HG03571 (cell line): Measurements from ENCODE around the gene OXLD1.
A peak's percentile ranks its signal among the peaks of the same experiment; 100 is the strongest.

Experiments used
- ATAC-seq: cut with Tn5 transposase; IDR thresholded peaks from one replicate; pipeline ENCODE4 v1.9.1; 2021; ENCODE audit not compliant: unreplicated experiment

OXLD1 gene

DNA sequence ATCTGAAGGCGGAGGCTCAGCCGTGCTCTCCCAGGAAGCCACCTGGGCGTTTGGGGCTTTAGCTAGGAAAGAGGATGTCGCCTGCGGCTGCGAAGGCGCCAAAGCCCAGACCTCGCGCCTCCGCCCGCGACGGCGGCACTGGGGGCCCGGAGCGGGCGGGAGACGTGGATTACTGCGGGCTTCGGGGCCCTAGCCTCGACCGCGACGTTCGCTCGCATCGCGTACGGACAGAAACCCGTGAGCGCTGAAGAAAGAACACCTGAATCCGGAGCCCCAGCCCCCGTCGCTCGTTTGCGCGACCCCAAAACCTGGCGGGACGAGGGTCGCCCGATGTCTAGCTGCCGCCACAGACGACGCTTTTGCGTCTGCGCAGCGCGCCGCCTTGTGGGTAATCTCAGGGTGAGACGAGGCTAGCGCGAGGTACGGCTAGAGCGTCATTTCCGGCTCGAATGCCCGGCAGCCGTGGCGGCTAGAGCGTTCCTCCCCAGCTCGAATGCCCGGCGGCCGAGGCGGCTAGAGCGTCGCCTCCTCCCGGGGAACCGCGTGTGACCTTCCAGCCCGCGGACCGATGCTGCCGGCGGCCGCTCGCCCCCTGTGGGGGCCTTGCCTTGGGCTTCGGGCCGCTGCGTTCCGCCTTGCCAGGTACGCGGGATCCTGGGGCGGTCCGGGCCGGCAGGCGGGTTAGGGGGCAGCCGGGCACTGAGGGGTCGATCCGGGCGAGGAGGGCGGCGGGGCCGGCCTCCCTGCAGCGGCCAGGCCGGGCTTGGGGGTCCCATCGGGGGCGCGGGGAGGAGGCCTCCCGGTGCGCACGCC lies 36.7 kb upstream of the OXLD1 start, which contains the start of gene MRPL12:
Gene MRPL12, plus strand, starts transcription at position 434 of the 813 bp plus-strand sequence. Its CDS starts 135 bp downstream, at position 569.
- ATAC-seq = peak; percentile 70

DNA sequence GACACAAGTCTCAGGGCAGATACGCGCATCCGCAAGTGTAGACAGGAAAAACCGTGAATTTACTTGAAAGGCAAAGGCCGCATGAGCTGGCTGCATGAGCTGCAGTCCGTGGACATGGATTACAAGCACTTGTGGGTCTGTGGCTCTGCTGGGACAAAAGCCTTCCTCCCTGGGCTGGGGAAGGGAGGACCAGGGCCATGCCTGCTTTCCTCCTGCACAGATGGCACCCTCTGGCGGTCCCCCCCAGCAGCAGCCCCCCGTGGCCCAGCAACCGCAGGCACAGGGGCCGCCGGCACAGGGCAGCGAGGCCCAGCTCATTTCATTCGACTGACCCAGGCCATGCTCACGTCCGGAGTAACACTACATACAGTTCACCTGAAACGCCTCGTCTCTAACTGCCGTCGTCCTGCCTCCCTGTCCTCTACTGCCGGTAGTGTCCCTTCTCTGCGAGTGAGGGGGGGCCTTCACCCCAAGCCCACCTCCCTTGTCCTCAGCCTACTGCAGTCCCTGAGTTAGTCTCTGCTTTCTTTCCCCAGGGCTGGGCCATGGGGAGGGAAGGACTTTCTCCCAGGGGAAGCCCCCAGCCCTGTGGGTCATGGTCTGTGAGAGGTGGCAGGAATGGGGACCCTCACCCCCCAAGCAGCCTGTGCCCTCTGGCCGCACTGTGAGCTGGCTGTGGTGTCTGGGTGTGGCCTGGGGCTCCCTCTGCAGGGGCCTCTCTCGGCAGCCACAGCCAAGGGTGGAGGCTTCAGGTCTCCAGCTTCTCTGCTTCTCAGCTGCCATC lies 35.1 kb upstream of the OXLD1 start:
- ATAC-seq = no peak

DNA sequence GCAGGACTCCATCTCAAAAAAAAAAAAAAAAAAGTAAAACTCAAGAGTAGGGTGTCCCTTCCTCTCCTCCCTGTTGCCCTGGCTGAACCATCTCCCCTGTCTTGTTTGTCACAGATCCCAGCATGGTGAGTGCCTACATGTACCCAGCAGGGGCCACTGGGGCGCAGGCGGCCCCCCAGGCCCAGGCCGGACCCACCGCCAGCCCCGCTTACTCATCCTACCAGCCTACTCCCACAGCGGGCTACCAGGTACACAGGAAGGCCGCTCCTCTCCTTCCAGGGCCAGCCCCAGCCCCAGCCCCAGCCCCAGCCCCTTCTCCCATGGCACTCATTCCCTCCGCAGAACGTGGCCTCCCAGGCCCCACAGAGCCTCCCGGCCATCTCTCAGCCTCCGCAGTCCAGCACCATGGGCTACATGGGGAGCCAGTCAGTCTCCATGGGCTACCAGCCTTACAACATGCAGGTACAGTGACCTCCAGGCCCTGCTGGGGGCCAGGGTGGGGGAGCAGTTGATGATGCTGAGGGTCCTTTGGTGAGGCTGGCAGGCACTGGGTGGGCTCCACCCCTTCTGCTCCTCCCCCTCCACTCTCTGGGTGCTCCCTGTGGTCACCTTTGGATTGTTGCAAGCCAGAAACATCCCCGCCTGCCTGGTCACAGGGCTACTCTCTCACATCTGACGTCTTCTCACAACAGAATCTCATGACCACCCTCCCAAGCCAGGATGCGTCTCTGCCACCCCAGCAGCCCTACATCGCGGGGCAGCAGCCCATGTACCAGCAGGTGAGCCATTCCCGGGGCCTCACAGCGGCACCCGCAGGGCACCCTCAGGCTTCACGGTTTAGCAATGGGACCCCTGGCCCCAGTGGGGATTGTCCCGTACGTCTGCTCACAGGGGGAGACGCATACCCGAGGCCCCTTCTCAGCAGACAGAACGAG lies 34.2 kb upstream of the OXLD1 start:
- no peak for ATAC-seq

DNA sequence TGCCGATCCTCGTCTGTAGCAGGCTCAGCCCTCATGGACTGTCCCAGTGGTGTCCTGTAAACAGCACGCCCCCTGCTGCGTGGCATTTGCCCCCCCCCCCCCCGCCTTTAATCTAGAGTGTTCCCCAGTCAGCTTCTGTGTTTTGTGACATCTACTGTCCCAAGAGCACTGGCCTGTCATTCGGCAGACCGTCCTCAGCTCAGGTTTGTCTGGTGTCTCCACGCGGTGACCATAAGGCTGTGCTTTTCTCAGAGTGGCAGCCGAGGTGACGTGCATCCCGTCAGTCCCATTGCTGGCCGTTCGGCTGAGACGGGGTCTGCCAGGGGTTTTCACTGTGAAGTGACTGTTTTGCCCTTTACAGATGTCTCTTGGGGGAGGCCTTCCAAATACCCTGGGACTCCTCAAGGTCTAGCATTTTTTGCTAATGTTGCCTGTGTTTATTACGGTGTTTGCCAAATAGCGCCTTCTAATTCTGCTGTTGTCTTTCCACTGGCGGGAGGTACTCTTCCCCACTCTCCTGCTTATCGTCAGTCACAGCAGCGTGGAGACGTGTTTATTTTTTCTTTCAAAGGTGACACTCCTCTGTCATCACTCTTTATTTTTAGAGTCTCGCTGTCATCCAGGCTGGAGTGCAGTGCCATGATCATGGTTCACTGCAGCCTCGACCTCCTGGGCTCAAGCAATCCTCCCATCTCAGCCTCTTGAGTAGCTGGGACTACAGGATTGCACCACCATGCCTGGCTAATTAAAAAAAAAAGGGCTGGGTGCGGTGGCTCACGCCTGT lies 31.0 kb upstream of the OXLD1 start:
- ATAC-seq = no peak

DNA sequence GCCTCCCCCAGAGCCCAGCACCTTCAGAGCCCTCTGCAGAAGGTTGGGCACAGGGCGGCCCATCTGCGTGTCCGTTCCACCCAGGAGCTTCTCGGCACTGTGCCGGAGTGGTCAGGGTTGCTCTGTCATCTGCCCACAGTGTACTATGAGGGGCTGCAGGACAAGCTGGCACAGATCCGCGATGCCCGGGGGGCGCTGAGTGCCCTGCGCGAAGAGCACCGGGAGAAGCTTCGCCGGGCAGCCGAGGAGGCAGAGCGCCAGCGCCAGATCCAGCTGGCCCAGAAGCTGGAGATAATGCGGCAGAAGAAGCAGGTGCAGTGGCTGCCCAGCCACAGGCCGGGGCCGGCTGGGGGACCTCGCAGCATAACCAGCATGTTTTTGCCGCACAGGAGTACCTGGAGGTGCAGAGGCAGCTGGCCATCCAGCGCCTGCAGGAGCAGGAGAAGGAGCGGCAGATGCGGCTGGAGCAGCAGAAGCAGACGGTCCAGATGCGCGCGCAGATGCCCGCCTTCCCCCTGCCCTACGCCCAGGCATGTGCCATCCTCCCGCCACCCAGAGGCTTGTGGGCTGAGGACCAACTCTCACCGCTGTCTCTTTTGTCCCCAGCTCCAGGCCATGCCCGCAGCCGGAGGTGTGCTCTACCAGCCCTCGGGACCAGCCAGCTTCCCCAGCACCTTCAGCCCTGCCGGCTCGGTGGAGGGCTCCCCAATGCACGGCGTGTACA lies 30.0 kb upstream of the OXLD1 start:
- ATAC-seq = no peak

DNA sequence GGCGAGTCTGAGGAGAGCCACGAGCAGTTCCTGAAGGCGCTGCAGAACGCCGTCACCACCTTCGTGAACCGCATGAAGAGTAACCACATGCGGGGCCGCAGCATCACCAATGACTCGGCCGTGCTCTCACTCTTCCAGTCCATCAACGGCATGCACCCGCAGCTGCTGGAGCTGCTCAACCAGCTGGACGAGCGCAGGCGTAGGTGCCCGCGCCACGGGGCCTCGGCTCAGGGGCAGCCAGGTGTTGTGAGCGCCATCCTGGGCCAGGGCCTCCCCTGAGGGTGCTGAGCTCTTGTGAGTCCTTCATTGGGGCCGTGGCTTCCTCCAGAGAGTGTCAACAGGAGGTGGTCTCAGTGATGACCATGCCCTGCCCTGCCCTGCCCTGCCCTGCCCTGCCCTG lies 29.4 kb upstream of the OXLD1 start:
- ATAC-seq = no peak

DNA sequence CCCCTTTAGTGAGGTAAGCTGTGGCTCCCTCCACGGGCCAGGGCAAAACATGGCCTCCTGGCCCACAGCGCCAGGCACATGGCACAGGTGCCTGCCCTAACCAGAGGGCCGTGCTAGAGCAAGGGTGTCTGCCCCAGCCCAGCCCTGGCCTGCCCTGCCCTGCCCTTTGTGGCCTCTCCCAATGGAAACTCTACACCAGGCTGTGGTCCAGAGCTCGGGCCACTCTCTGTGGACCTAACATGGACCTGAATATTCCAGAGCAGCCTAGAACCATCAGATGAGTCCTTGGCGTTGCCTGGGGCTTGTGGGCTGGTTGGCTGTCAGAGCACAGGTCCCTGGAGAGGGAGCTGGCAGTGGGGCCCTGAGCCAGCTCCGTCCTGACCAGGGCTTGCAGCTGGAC lies 28.8 kb upstream of the OXLD1 start:
- no peak for ATAC-seq

DNA sequence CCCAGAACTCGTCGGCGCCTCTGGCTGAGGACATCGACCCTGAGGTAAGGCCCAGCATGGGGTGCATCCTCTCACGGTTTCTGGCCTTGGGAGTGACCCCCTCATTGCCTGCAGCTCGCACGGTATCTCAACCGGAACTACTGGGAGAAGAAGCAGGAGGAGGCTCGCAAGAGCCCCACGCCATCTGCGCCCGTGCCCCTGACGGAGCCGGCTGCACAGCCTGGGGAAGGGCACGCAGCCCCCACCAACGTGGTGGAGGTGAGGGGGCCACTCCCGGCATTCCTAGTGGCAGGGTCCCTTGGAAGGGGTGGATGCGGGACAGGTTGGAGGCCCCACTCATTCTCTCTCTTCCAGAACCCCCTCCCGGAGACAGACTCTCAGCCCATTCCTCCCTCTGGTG lies 28.4 kb upstream of the OXLD1 start:
- no peak for ATAC-seq

DNA sequence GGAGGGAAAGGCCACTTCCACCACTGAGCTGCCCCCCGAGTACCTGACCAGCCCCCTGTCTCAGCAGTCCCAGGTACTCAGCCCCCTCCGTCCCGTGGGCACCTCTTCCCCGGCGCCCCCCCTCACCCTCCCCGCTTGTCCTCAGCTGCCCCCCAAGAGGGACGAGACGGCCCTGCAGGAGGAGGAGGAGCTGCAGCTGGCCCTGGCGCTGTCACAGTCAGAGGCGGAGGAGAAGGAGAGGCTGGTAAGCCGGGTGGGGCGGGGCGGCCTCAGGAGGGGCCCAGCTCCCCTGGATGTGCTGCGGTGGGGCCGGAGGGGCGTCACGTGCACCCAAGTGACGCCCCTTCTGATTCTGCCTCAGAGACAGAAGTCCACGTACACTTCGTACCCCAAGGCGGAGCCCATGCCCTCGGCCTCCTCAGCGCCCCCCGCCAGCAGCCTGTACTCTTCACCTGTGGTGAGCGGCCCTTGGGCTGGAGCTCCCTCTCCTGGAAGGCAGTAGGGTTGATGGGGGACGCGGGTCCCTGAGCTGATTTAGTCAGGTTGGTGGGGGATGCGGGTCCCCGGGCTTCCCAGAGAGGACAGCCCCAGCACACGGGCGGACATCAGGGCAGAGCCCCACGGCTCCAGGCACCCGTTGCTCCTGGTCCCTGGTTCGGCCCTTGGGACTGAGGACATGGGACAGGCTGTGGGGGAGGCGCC lies 27.3 kb upstream of the OXLD1 start:
- no peak for ATAC-seq

DNA sequence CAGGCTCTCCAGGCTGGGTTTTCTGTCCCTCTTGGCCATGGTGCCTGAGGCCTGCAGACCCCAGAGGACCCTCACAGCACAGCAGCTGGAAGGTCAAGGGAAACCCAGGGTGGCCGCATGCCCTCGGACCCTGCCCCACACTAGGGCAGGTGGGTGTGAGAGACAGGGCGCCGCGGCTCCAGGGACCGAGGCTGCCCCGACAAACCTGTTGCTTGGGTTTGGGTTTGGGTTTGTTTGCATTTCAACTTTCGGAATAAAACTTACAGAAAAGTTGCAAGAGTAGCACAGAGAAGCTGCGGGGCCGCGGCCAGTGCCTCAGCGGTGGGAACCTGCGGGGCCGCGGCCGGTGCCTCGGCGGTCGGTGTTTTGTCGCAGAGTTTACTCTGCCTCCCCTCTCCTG lies 25.2 kb upstream of the OXLD1 start:
- no peak for ATAC-seq

DNA sequence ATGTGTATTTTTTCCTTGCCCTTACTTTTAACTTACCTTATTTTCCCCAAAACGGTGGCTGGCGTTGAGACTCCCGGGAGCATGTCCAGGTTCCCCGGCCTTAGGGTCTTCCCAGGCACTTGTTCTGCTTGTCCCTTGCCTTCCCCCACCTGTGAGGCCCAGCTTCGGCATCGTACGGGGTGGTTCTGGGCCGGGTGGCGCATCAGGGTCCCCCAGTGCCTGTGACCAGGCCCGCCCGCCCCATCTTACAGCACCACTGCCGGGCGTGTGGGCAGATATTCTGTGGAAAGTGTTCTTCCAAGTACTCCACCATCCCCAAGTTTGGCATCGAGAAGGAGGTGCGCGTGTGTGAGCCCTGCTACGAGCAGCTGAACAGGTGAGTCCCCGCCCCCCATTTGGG lies 24.8 kb upstream of the OXLD1 start:
- ATAC-seq = no peak

DNA sequence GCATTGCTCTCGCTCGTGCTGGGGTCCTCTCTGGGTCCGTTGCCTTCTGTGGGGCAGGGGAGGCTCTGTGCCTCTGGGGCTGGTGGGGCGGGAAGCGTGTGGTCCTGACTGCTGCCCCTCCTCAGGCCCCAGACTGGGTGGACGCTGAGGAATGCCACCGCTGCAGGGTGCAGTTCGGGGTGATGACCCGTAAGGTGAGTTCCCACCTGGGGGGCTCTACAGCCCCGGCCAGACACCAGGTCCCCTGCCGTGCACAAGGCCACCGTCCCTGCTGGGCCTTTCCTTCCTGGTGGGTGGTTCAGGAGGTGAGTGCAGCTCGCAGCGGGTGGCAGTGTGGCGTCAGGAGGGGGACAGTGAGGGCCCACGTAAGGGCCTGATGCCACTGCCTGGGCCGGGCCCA lies 24.1 kb upstream of the OXLD1 start:
- ATAC-seq = no peak

DNA sequence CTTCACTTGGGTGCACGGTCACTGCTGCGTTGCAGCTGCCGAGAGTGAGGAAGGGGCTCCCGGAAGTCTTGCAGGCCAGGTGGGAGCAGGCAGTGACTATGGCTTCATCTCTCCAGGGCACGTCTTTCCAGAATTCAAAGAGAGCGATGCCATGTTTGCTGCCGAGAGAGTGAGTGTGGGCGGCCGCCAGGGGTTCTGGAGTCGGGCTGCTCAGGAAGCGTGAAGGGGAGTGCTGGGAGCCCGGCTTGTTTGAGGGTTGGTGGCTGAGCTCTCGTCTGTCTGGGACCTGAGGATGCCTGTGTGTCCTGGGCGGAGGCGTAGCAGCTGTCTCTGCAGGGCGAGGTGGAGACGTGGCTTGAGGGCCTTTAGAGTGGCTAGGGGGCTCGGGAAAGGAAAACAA lies 23.7 kb upstream of the OXLD1 start:
- ATAC-seq = no peak

DNA sequence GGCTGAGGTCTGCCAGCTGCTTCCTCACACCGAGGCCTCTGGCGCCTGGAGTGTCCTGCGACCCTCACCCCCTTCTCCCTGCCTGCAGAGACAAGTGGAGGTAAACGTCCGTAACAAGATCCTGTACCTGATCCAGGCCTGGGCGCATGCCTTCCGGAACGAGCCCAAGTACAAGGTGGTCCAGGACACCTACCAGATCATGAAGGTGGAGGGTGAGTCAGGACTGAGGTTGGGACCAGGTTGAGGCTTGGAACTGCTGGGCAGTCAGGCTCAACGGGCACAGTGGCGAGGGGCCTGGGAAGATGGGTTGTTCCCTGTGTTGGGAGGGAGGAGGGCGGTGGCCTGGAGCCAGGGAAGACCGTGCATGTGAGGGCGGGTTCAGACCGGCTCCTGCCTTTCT lies 22.2 kb upstream of the OXLD1 start:
- ATAC-seq = no peak

DNA sequence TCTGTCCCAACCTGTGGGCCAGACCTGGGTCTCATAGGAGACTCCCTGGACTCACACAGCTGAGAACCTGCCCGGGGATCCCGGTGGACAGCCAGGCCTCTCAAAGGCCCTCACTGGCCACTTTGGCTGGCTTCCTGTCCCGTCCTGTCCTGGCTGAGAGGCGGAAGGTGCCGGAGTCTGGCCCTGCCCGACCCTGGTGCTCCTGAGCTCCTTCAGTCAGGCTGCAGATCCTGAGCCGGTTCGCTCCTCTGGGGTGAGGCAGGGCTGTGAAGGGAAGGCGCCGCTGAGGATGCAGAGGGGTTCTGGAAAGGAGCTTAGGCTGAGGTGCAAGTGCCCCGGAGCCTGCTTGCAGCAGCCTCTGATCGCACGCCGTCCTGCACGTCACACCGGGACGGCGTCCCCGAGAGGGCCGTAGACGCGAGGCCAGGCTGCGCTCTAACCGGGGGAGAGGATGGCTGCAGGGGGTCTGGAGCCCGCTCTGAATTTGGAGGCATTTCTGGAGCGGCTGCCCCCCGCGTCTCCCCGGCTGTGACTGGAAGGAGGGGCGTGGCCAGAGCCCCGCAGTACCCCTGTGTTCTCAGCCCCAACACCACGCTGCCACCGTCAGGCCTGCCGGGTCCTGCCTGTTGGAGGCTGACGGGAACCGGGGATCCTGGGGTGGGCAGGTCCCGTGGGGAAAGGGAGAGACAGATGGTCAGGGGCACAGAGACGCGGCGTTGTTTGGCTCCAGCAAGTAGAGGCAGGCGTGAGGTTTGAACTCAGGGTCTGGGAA lies 21.6 kb upstream of the OXLD1 start:
- ATAC-seq = no peak

DNA sequence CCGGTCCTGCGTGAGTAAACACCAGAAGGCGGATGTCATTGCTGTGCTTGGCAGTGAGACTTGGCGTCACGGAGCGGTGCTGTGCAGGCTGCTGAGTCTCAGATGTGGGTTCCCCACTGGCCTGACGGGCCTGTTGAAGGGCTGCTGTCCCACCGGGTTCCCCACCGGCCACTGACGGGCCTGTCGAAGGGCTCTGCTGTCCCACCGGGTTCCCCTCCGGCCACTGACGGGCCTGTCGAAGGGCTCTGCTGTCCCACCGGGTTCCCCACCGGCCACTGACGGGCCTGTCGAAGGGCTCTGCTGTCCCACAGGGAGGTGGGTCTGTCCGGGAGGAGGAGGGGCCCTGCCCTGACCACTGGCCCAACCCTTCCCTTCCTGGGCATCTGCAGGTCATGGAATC lies 20.2 kb upstream of the OXLD1 start:
- no peak for ATAC-seq

DNA sequence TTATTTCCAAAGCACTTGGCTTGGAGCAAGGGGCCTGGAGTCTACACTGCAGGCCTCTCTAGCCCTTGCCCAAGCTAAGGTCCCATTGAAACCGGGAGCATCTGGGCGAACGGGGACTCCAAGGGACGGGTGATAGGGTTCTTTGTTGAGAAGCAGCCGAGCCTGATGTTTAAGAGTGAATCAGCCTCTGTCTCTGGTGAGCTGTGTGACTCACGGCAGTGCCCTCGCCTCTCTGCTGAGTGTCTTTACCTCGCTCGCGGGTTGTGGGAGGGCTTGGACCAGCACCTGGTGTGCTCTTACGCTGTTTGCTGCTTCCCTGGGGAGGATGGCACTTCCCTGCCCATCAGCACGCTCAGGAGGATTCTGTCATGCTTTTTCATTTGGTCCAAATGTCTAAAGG lies 18.7 kb upstream of the OXLD1 start:
- no peak for ATAC-seq

DNA sequence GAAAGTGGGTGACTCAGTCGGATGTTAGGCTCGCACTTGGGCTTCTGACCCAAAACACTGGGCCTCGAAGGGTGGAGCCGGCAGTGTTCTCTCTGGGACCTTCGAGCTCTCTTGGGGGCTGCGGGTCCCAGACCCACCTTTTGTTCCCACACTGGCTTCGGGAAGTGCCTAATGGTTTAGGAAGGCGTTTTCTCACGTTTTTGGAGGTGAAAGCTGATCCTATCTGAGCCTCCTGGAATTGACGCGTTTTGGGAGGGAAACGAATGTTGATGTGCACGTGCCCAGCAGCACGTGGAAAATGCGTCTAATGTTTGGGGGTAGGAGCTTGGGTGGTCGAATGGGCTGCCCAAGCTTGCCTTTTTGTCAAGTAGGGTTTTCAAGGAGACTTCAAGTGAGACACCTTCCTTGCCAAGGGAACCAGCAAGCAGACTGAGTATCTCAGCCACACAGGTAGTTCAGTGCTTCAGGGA lies 18.1 kb upstream of the OXLD1 start:
- no peak for ATAC-seq
